GM12873 (cell line): Measurements from ENCODE around the gene DCST2.

Experiments
- CTCF ChIP-seq: IDR thresholded peaks from 2 replicates; pipeline ENCODE4 v1.5.1; 2012; ENCODE audit warnings: low read depth, mild to moderate bottlenecking, moderate library complexity, low read length, control low read depth; ENCODE audit not compliant: insufficient read depth; ENCODE audit errors: missing control alignments

DCST2 gene

GRCh38 chr1:155008015-155008941 is 25.3 kb downstream of the DCST2 start:
- TF ChIP-seq CTCF, result no peak

- no peak for TF ChIP-seq CTCF
These were observed 26.2 kb downstream of the DCST2 start for GRCh38 chr1:155007251-155007828.

GRCh38 chr1:155006601-155007101 is 26.9 kb downstream of the DCST2 start:
- TF ChIP-seq CTCF, result no peak

GRCh38 chr1:155005076-155006011 is 28.2 kb downstream of the DCST2 start:
- TF ChIP-seq CTCF, result no peak

GRCh38 chr1:155004352-155005075 is 29.1 kb downstream of the DCST2 start:
- TF ChIP-seq CTCF, result no peak

- TF ChIP-seq CTCF, result no peak
These were observed 29.7 kb downstream of the DCST2 start for GRCh38 chr1:155003766-155004351.
